Measurements from ENCODE around the gene BMP2. TPM values are rescaled to one million over a fixed set of nuclear protein-coding genes. Genes with fewer than 3 reads are reported as not detected.

Gene BMP2
- total RNA-seq, 3 donors from 2014 or later = 3.9 to 14.7 (median 5.0) TPM

- H3K36me3 ChIP-seq = no peaks in the 10 kb centered on the region
- no peak overlapping the region for H3K4me3 ChIP-seq
- no peak for DNase-seq (ENCODE audit: low spot score in 2 of 2)
- TF ChIP-seq, protein P1, sequence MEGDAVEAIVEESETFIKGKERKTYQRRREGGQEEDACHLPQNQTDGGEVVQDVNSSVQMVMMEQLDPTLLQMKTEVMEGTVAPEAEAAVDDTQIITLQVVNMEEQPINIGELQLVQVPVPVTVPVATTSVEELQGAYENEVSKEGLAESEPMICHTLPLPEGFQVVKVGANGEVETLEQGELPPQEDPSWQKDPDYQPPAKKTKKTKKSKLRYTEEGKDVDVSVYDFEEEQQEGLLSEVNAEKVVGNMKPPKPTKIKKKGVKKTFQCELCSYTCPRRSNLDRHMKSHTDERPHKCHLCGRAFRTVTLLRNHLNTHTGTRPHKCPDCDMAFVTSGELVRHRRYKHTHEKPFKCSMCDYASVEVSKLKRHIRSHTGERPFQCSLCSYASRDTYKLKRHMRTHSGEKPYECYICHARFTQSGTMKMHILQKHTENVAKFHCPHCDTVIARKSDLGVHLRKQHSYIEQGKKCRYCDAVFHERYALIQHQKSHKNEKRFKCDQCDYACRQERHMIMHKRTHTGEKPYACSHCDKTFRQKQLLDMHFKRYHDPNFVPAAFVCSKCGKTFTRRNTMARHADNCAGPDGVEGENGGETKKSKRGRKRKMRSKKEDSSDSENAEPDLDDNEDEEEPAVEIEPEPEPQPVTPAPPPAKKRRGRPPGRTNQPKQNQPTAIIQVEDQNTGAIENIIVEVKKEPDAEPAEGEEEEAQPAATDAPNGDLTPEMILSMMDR (IDR thresholded peaks at IDR 0.05) = no peak
- TF ChIP-seq POLR2AphosphoS5 (IDR thresholded peaks at IDR 0.05) (no peak), POLR2A (IDR thresholded peaks at IDR 0.05) (no peak)
- intact Hi-C loops (cut with DNase I; ENCODE audit: low total_unique reads) = no loop called here
- H3K9me3 ChIP-seq = peaks cover 0 to 4% of the 10 kb centered on the region in 2 donors
- no peaks in the 10 kb centered on the region for H3K27me3 ChIP-seq
- no peaks in the 10 kb centered on the region for H3K4me1 ChIP-seq
- H3K27ac ChIP-seq = no peak overlapping the region
Observed at GRCh38 chr20:6732001-6732447, 35.5 kb upstream of the BMP2 start.

- Histone ChIP-seq H3K9me3 (peaks cover 0 to 4% of the 10 kb centered on the region in 2 donors), H3K27ac (no peak overlapping the region), H3K4me3 (no peak overlapping the region), H3K27me3 (no peaks in the 10 kb centered on the region), H3K4me1 (no peaks in the 10 kb centered on the region), H3K36me3 (no peaks in the 10 kb centered on the region)
- DNase-seq (ENCODE audit: low spot score in 2 of 2) = no peak
- TF ChIP-seq POLR2AphosphoS5 (IDR thresholded peaks at IDR 0.05) = no peak
- TF ChIP-seq POLR2A (IDR thresholded peaks at IDR 0.05) = no peak
- TF ChIP-seq, protein P1 (IDR thresholded peaks at IDR 0.05) = no peak
- intact Hi-C loops (cut with DNase I; ENCODE audit: low total_unique reads) = no loop called here
Observed at GRCh38 chr20:6732851-6733250, 34.6 kb upstream of the BMP2 start.

GRCh38 chr20:6733965-6734364 lies 33.5 kb upstream of the BMP2 start:
- no peak for DNase-seq (ENCODE audit: low spot score in 2 of 2)
- no peaks in the 10 kb centered on the region for H3K36me3 ChIP-seq
- no peaks in the 10 kb centered on the region for H3K4me1 ChIP-seq
- H3K9me3 ChIP-seq = peaks cover 0 to 4% of the 10 kb centered on the region in 2 donors
- no peak overlapping the region for H3K27ac ChIP-seq
- H3K4me3 ChIP-seq = no peak overlapping the region
- no peaks in the 10 kb centered on the region for H3K27me3 ChIP-seq
- TF ChIP-seq POLR2AphosphoS5 (IDR thresholded peaks at IDR 0.05) = no peak
- no peak for TF ChIP-seq POLR2A (IDR thresholded peaks at IDR 0.05)
- TF ChIP-seq, protein P1 (IDR thresholded peaks at IDR 0.05) = no peak
- intact Hi-C loops (cut with DNase I; ENCODE audit: low total_unique reads) = no loop called here

- Histone ChIP-seq H3K4me1 (no peaks in the 10 kb centered on the region), H3K27ac (no peak overlapping the region), H3K27me3 (no peaks in the 10 kb centered on the region), H3K9me3 (peaks cover 0 to 4% of the 10 kb centered on the region in 2 donors), H3K4me3 (no peak overlapping the region), H3K36me3 (no peaks in the 10 kb centered on the region)
- no peak for DNase-seq (ENCODE audit: low spot score in 2 of 2)
- intact Hi-C loops (cut with DNase I; ENCODE audit: low total_unique reads) = no loop called here
- TF ChIP-seq POLR2AphosphoS5 (IDR thresholded peaks at IDR 0.05) (no peak), POLR2A (IDR thresholded peaks at IDR 0.05) (no peak)
- TF ChIP-seq, protein P1 (IDR thresholded peaks at IDR 0.05) = no peak
Observed at GRCh38 chr20:6735942-6736845, 31.3 kb upstream of the BMP2 start.

DNA sequence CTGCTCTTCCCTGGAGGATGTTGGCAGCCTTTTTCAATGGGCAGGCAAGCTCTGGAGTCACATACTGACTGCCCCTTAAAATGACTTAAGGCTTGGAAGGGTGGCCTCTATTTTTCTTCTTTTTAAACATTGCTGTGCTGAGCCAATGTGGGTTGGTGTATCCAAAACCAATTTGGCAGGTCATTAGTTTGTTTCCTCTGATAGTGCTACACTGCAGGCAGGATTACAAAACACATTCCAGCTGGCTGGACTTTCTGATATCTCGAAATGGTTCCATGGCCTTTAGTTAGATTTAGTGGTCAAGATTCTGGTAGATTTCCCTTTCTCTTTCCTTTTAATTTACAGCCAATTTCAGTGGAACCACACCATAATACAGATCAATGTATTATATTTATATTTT lies 28.1 kb upstream of the BMP2 start:
- TF ChIP-seq POLR2A (IDR thresholded peaks at IDR 0.05) = no peak
- TF ChIP-seq, protein P1 (IDR thresholded peaks at IDR 0.05) = no peak
- TF ChIP-seq POLR2AphosphoS5 (IDR thresholded peaks at IDR 0.05) = no peak
- DNase-seq (ENCODE audit: low spot score in 2 of 2) = no peak
- H3K27me3 ChIP-seq = no peaks in the 10 kb centered on the region
- H3K9me3 ChIP-seq = peaks cover 0 to 4% of the 10 kb centered on the region in 2 donors
- no peak overlapping the region for H3K4me3 ChIP-seq
- intact Hi-C loops (cut with DNase I; ENCODE audit: low total_unique reads) = no loop called here
- H3K27ac ChIP-seq = no peak overlapping the region
- no peaks in the 10 kb centered on the region for H3K4me1 ChIP-seq
- no peaks in the 10 kb centered on the region for H3K36me3 ChIP-seq

All from breast epithelium (tissue), 4 donors.